Endothelial cell of umbilical vein (primary cell): ENCODE data around the gene TRPM3. TPM values are rescaled to one million over a fixed set of nuclear protein-coding genes. Genes with fewer than 3 reads are reported as not detected.

Source experiments
- BruUV-seq: library from RNA; stranded (reverse); fragments of 400-500 nt; replicated peaks from 2 replicates; lab custom pipeline; 2021; lab: Mats Ljungman, UMichigan
- CTCF ChIA-PET: fragments of 300-600, 350-600 bp; sonication (Branson Sonifier 250); formaldehyde crosslinking; loops from one replicate; lab custom pipeline; 2021; ENCODE audit warnings: antibody characterized with exemption, inconsistent platforms; lab: Charles Lee
- POLR2A ChIA-PET: fragments of 300-600, 350-600 bp; sonication (Branson Sonifier 250); formaldehyde crosslinking; loops from one replicate; lab custom pipeline; 2021; ENCODE audit warnings: antibody characterized with exemption, inconsistent platforms; lab: Charles Lee
- DNase-seq: peaks from one replicate; pipeline ENCODE4 v3.0.0-alpha.2; 2011; ENCODE audit warnings: low read depth, low spot score
- FAIRE-seq: peaks from 2 replicates; lab custom pipeline; 2011; peaks lifted over from hg19 to GRCh38; lab: Jason Lieb, UNC
- H2AFZ ChIP-seq: 2 replicates; pipeline ENCODE4 v1.6.0; 2012; ENCODE audit warnings: low read depth, low read length, control low read depth, inconsistent platforms
- H3K27ac ChIP-seq: 2 replicates; pipeline ENCODE4 v1.5.1; 2011; ENCODE audit warnings: low read depth, mild to moderate bottlenecking, control low read depth, low read length, moderate library complexity; ENCODE audit not compliant: insufficient read depth
- H3K27me3 ChIP-seq, 2 experiments: 2 replicates each; pipeline versions ENCODE4 v1.6.0 to v1.6.1; 2011; ENCODE audit warnings: low read length in 2 of 2, mixed read lengths in 1 of 2; ENCODE audit not compliant: control insufficient read depth in 2 of 2, insufficient read depth in 2 of 2
- H3K36me3 ChIP-seq, 2 experiments: 2 replicates in 1 of 2; 3 replicates in 1 of 2; pipeline ENCODE4 v1.5.1; 2011; ENCODE audit warnings: low read length in 2 of 2, mild to moderate bottlenecking in 1 of 2, moderate library complexity in 1 of 2; ENCODE audit not compliant: control insufficient read depth in 2 of 2, insufficient read depth in 2 of 2; ENCODE audit errors: extremely low read depth in 1 of 2
- H3K4me1 ChIP-seq: 3 replicates; pipeline ENCODE4 v1.5.1; 2011; ENCODE audit warnings: mild to moderate bottlenecking, low read length; ENCODE audit not compliant: control insufficient read depth, insufficient read depth; ENCODE audit errors: extremely low read depth
- H3K4me2 ChIP-seq: 2 replicates; pipeline ENCODE4 v1.6.1; 2011; ENCODE audit warnings: low read length, control low read depth, mixed read lengths; ENCODE audit not compliant: insufficient read depth
- H3K4me3 ChIP-seq, 3 experiments: fragments of 200-600 bp in 1 of 3; sonication (generic), shearing (Covaris generic) in 1 of 3; replicated peaks in 1 of 3; 2 replicates each; pipeline ENCODE4 v1.5.1; 2011 to 2016; ENCODE audit warnings: control low read depth in 3 of 3, low read length in 3 of 3, mild to moderate bottlenecking in 2 of 3, inconsistent platforms in 1 of 3, low read depth in 1 of 3, moderate library complexity in 1 of 3; ENCODE audit not compliant: insufficient read depth in 1 of 3
- H3K79me2 ChIP-seq: 2 replicates; pipeline ENCODE4 v1.6.0; 2012; ENCODE audit warnings: low read length, inconsistent platforms; ENCODE audit not compliant: control insufficient read depth, insufficient read depth
- H3K9ac ChIP-seq: replicated peaks from 2 replicates; pipeline ENCODE3; 2011; ENCODE audit warnings: low read length, control low read depth; ENCODE audit not compliant: insufficient read depth; ENCODE audit errors: extremely low read depth
- H3K9me1 ChIP-seq: replicated peaks from 3 replicates; pipeline ENCODE4 v1.6.0; 2011; ENCODE audit warnings: mild to moderate bottlenecking, low read length; ENCODE audit not compliant: control insufficient read depth, insufficient read depth; ENCODE audit errors: extremely low read depth
- H3K9me3 ChIP-seq: replicated peaks from 2 replicates; pipeline ENCODE4 v1.5.1; 2012; ENCODE audit warnings: low read length, inconsistent platforms; ENCODE audit not compliant: control insufficient read depth, insufficient read depth
- H4K20me1 ChIP-seq: replicated peaks from 2 replicates; pipeline ENCODE3; 2011; ENCODE audit warnings: mild to moderate bottlenecking, low read length; ENCODE audit not compliant: control insufficient read depth, insufficient read depth; ENCODE audit errors: extremely low read depth
- EZH2 ChIP-seq: IDR thresholded peaks from 2 replicates; pipeline ENCODE4 v1.6.1; 2012; ENCODE audit warnings: borderline replicate concordance, low read depth, mild to moderate bottlenecking, moderate library complexity, low read length, inconsistent platforms; ENCODE audit not compliant: severe bottlenecking
- FOS ChIP-seq: IDR thresholded peaks from 2 replicates; pipeline ENCODE4 v1.6.1; 2011; ENCODE audit warnings: mild to moderate bottlenecking, low read length, moderate library complexity, borderline replicate concordance; ENCODE audit not compliant: insufficient read depth
- GATA2 ChIP-seq: IDR thresholded peaks from 2 replicates; pipeline ENCODE4 v1.7.0; 2011; ENCODE audit warnings: low read depth, mild to moderate bottlenecking, moderate library complexity, mixed read lengths, low read length; ENCODE audit not compliant: insufficient read length, insufficient read depth
- JUN ChIP-seq: IDR thresholded peaks from 2 replicates; pipeline ENCODE4 v1.6.1; 2011; ENCODE audit warnings: borderline replicate concordance, low read depth; ENCODE audit not compliant: insufficient read length, insufficient read depth
- MYC ChIP-seq: IDR thresholded peaks from one replicate; pipeline ENCODE4 v1.6.1; 2011; ENCODE audit warnings: mild to moderate bottlenecking, low read depth, low read length
- POLR2A ChIP-seq: IDR thresholded peaks from 2 replicates; pipeline ENCODE4 v1.6.1; 2012; ENCODE audit warnings: low read depth, mild to moderate bottlenecking, control low read depth, low read length
- POLR2AphosphoS5 ChIP-seq: IDR thresholded peaks from 2 replicates; pipeline ENCODE4 v1.6.1; 2012; ENCODE audit warnings: low read depth, mild to moderate bottlenecking, control low read depth, low read length, moderate library complexity; ENCODE audit not compliant: insufficient read depth
- dilution Hi-C: fragments of 300-500 bp; cut with MboI; formaldehyde crosslinking; loops from one replicate; pipeline ENCODE4 v1.15.0; 2019; ENCODE audit warnings: low sequenced_read_pairs; ENCODE audit not compliant: extremely low pct_ligation_motif_present
- intact Hi-C: fragments of 100-400 bp; cut with micrococcal nuclease; formaldehyde crosslinking; loops from one replicate; pipeline ENCODE4 v1.10.0; 2022
- polyA plus RNA-seq, 4 experiments: library from polyadenylated mRNA; depleted of rRNA in 3 of 4; stranded (reverse) in 3 of 4; unstranded in 1 of 4; fragments of >200 nt; gene quantifications; 2 replicates each; pipeline versions ENCODE4 v1.2.1 to v1.2.3, GENCODE V29; 2011 to 2012; ENCODE audit warnings: missing spikeins in 1 of 4
- total RNA-seq: library from RNA; stranded (reverse); gene quantifications from 2 replicates; pipeline ENCODE4 v1.2.3, GENCODE V29; 2021
- TF ChIP-seq, protein P1 (sequence below), 2 donors: IDR thresholded peaks; 1 replicate in 1 of 2; 2 replicates in 1 of 2; pipeline ENCODE4 v1.5.1; 2011; ENCODE audit warnings: low read length in 2 of 2, mild to moderate bottlenecking in 2 of 2, moderate library complexity in 2 of 2, control low read depth in 1 of 2, inconsistent platforms in 1 of 2, low read depth in 1 of 2; ENCODE audit not compliant: insufficient read depth in 1 of 2; ENCODE audit errors: extremely low read depth in 1 of 2
- TF ChIP-seq, protein P2 (sequence below): IDR thresholded peaks from 2 replicates; pipeline ENCODE4 v1.6.1; 2011; ENCODE audit not compliant: insufficient read depth, insufficient read length

TRPM3 gene
- total and polyA plus RNA-seq, 2 donors (not counting 3 experiments of a cell fraction or from before 2014, with no cell fraction given), result 0.17 to 0.33 TPM

DNA sequence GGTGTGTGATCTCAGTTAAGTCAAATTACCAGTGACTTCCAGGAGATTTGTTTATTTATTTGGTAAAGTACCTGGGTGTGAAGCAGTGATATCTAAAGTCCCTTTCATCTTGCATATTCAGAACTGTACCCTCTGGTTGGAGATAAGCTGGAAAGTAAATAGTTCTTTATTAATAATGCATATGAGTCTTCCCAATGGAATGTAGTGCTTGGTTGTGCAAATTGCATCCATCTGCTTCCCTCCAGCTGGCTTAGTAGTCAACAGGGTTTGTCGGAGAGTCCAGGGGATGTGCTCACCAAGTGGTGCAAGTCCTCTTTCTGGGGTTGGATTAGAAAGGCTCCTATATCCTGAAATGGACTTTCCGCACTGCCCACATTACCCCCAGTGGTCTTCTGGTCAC is 42.0 kb downstream of the TRPM3 start:
- no peak overlapping the region for H3K9ac ChIP-seq
- BruUV-seq, result no TSS peak
- H2AFZ ChIP-seq, result no peak overlapping the region
- no peaks in the 10 kb centered on the region for H4K20me1 ChIP-seq
- H3K36me3 ChIP-seq, result no peaks in the 10 kb centered on the region
- intact Hi-C loops (loop anchor here (10.0 kb wide), 1 partner anchor 165 kb away; no protein-coding TSS in a partner anchor), dilution Hi-C loops (no loop called here)
- no peak overlapping the region for H3K4me2 ChIP-seq
- no peaks in the 10 kb centered on the region for H3K79me2 ChIP-seq
- no peaks in the 10 kb centered on the region for H3K9me3 ChIP-seq
- TF ChIP-seq EZH2, result no peak
- TF ChIP-seq POLR2A, result no peak
- TF ChIP-seq, protein P1, sequence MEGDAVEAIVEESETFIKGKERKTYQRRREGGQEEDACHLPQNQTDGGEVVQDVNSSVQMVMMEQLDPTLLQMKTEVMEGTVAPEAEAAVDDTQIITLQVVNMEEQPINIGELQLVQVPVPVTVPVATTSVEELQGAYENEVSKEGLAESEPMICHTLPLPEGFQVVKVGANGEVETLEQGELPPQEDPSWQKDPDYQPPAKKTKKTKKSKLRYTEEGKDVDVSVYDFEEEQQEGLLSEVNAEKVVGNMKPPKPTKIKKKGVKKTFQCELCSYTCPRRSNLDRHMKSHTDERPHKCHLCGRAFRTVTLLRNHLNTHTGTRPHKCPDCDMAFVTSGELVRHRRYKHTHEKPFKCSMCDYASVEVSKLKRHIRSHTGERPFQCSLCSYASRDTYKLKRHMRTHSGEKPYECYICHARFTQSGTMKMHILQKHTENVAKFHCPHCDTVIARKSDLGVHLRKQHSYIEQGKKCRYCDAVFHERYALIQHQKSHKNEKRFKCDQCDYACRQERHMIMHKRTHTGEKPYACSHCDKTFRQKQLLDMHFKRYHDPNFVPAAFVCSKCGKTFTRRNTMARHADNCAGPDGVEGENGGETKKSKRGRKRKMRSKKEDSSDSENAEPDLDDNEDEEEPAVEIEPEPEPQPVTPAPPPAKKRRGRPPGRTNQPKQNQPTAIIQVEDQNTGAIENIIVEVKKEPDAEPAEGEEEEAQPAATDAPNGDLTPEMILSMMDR (IDR thresholded peaks at IDR 0.05; ENCODE audit: extremely low read depth in 1 of 2, insufficient read depth in 1 of 2, low read depth in 1 of 2, low read length in 2 of 2), result no peak
- TF ChIP-seq FOS, result no peak
- TF ChIP-seq GATA2, result no peak
- ChIA-PET CTCF (no interaction called here), POLR2A (no interaction called here)
- H3K4me1 ChIP-seq, result no peaks in the 10 kb centered on the region
- H3K4me3 ChIP-seq, result no peak overlapping the region
- H3K9me1 ChIP-seq, result no peaks in the 10 kb centered on the region
- FAIRE-seq (no peak), DNase-seq (no peak)
- no peak overlapping the region for H3K27ac ChIP-seq
- no peaks in the 10 kb centered on the region for H3K27me3 ChIP-seq

DNA sequence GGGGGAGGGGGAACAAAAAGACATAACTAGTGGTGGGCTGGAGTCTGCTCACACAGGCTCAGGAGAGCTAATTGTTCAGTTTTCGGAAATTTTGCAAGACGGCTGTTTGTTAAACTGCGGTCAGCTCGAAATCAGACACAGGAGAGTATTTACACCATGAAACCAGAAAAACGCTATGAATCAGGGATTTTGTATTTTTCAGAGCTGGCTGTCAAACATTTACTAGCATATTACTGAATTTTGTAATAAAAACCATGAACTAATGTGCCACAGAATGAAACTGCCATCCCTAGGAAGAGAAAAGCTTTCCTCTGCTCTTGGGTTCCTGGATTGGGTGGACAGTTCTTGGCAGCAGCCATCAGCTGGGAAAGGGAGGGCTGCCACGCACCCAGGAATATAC is 45.3 kb downstream of the TRPM3 start:
- no TSS peak for BruUV-seq
- H4K20me1 ChIP-seq, result no peaks in the 10 kb centered on the region
- no peak overlapping the region for H3K4me3 ChIP-seq
- no peaks in the 10 kb centered on the region for H3K36me3 ChIP-seq
- ChIA-PET CTCF (no interaction called here), POLR2A (no interaction called here)
- no peak overlapping the region for H3K4me2 ChIP-seq
- no peaks in the 10 kb centered on the region for H3K9me3 ChIP-seq
- H3K9ac ChIP-seq, result no peak overlapping the region
- no peaks in the 10 kb centered on the region for H3K4me1 ChIP-seq
- dilution Hi-C loops (no loop called here), intact Hi-C loops (loop anchor here (10.0 kb wide), 1 partner anchor 169 kb away; no protein-coding TSS in a partner anchor)
- no peak for TF ChIP-seq MYC
- TF ChIP-seq, protein P1 (IDR thresholded peaks at IDR 0.05; ENCODE audit: extremely low read depth in 1 of 2, insufficient read depth in 1 of 2, low read depth in 1 of 2, low read length in 2 of 2), result no peak
- no peak for TF ChIP-seq GATA2
- no peak for TF ChIP-seq POLR2AphosphoS5
- TF ChIP-seq, protein P2, sequence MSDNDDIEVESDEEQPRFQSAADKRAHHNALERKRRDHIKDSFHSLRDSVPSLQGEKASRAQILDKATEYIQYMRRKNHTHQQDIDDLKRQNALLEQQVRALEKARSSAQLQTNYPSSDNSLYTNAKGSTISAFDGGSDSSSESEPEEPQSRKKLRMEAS, result no peak
- TF ChIP-seq EZH2, result no peak
- TF ChIP-seq FOS, result no peak
- TF ChIP-seq JUN, result no peak
- TF ChIP-seq POLR2A, result no peak
- H3K79me2 ChIP-seq, result no peaks in the 10 kb centered on the region
- H3K27me3 ChIP-seq, result no peaks in the 10 kb centered on the region
- H3K9me1 ChIP-seq, result no peaks in the 10 kb centered on the region
- no peak for DNase-seq
- no peak overlapping the region for H3K27ac ChIP-seq
- no peak overlapping the region for H2AFZ ChIP-seq
- FAIRE-seq, result no peak
